Nephron progenitor cell (in vitro differentiated cells): ENCODE results near the gene HPS6.

Experiments used
- DNase-seq: peaks from one replicate; pipeline ENCODE4 v3.0.0; 2021
- H3K27ac Mint-ChIP-seq: 2 replicates; pipeline ENCODE4 v1.8.0; 2021; ENCODE audit warnings: mild to moderate bottlenecking, moderate library complexity, mixed read lengths
- H3K27me3 Mint-ChIP-seq: 2 replicates; pipeline ENCODE4 v1.8.0; 2021; ENCODE audit warnings: mild to moderate bottlenecking, low read depth, mixed read lengths; ENCODE audit not compliant: poor library complexity
- H3K36me3 Mint-ChIP-seq: 2 replicates; pipeline ENCODE4 v1.8.0; 2021; ENCODE audit warnings: low read depth, mixed read lengths
- H3K4me1 Mint-ChIP-seq: 2 replicates; pipeline ENCODE4 v1.8.0; 2021; ENCODE audit warnings: mixed read lengths
- H3K4me3 Mint-ChIP-seq: 2 replicates; pipeline ENCODE4 v1.8.0; 2021; ENCODE audit warnings: mild to moderate bottlenecking, moderate library complexity, mixed read lengths
- H3K9me3 Mint-ChIP-seq: 2 replicates; pipeline ENCODE4 v1.8.0; 2021; ENCODE audit warnings: mild to moderate bottlenecking, moderate library complexity, mixed read lengths
- CTCF ChIP-seq: fragments of 200-600 bp; sonication (generic); IDR thresholded peaks from 2 replicates; pipeline ENCODE4 v1.5.0; 2021; ENCODE audit warnings: antibody characterized with exemption

HPS6 gene

GRCh38 chr10:102055647-102056419 is 9.3 kb upstream of the HPS6 start, which contains the start of gene ARMH3:
TSS of gene ARMH3 (minus strand) at chr10:102056173. CDS start at chr10:102040114, 16,059 bp downstream.
- Mint-ChIP-seq H3K9me3 (no peaks in the 10 kb centered on the region), H3K27ac (peak within 1 kb of the TSS; percentile 92), H3K4me1 (peaks cover 37% of the 10 kb centered on the region), H3K4me3 (peak within 1 kb of the TSS; percentile 96), H3K27me3 (peaks cover 1% of the 10 kb centered on the region), H3K36me3 (no peaks in the 10 kb centered on the region)
- peak; percentile 87 for DNase-seq
- TF ChIP-seq CTCF: no peak

- H3K27ac Mint-ChIP-seq: no peak overlapping the region
- TF ChIP-seq CTCF: no peak
Measured at GRCh38 chr10:102059987-102060386, 5.2 kb upstream of the HPS6 start.

GRCh38 chr10:102064503-102064867 is 664 bp upstream of the HPS6 start:
- no peak for DNase-seq
- Mint-ChIP-seq H3K27ac (no peak overlapping the region), H3K36me3 (no peaks in the 10 kb centered on the region), H3K4me1 (peaks cover 7% of the 10 kb centered on the region), H3K9me3 (no peaks in the 10 kb centered on the region), H3K27me3 (peaks cover 36% of the 10 kb centered on the region), H3K4me3 (peak overlapping the region; percentile 66)
- TF ChIP-seq CTCF: no peak

More at GRCh38 chr10:102059987-102060386, 5.2 kb upstream of the HPS6 start:
- H3K4me3 Mint-ChIP-seq: no peak overlapping the region
- no peak for DNase-seq
- H3K4me1 Mint-ChIP-seq: peaks cover 17% of the 10 kb centered on the region
- peaks cover 36% of the 10 kb centered on the region for H3K27me3 Mint-ChIP-seq
- H3K9me3 Mint-ChIP-seq: no peaks in the 10 kb centered on the region
- no peaks in the 10 kb centered on the region for H3K36me3 Mint-ChIP-seq

GRCh38 chr10:102065561-102066398 is 631 bp downstream of the HPS6 start:
- H3K36me3 Mint-ChIP-seq: no peaks in the 10 kb centered on the region
- H3K9me3 Mint-ChIP-seq: no peaks in the 10 kb centered on the region
- peak overlapping the region; percentile 87 for H3K4me3 Mint-ChIP-seq
- H3K4me1 Mint-ChIP-seq: peaks cover 7% of the 10 kb centered on the region
- DNase-seq: peak; percentile 63
- peaks cover 35% of the 10 kb centered on the region for H3K27me3 Mint-ChIP-seq
- no peak overlapping the region for H3K27ac Mint-ChIP-seq
- TF ChIP-seq CTCF: no peak

- no peaks in the 10 kb centered on the region for H3K9me3 Mint-ChIP-seq
- no peaks in the 10 kb centered on the region for H3K36me3 Mint-ChIP-seq
- no peak overlapping the region for H3K27ac Mint-ChIP-seq
- H3K4me1 Mint-ChIP-seq: peaks cover 7% of the 10 kb centered on the region
- H3K27me3 Mint-ChIP-seq: peaks cover 28% of the 10 kb centered on the region
- no peak for DNase-seq
- peak overlapping the region; percentile 87 for H3K4me3 Mint-ChIP-seq
- no peak for TF ChIP-seq CTCF
Measured at GRCh38 chr10:102066399-102067088, 1.4 kb downstream of the HPS6 start.
